CD4-positive, alpha-beta T cell treated with Interleukin-15 for 1 hour (primary cell): ENCODE results near the gene ELOF1.
A peak's percentile ranks its signal among the peaks of the same experiment; 100 is the strongest.
"Not testable (repeated sequence)": the region's sequence is repeated elsewhere in the genome, so short reads cannot be mapped to it uniquely, and the experiment has no call there.

ENCODE experiments used
- DNase-seq: peaks from one replicate; pipeline ENCODE4 v3.0.0-alpha.2; 2020

Gene ELOF1

GRCh38 chr19:11558881-11559828, at the start of gene ELOF1:
TSS of gene ELOF1 (minus strand) at chr19:11559230. CDS start at chr19:11554347, 4,883 bp downstream.
- DNase-seq = peak; percentile 98

- DNase-seq = no peak
Observed at GRCh38 chr19:11606484-11606883, 47.5 kb upstream of the ELOF1 start.

DNA sequence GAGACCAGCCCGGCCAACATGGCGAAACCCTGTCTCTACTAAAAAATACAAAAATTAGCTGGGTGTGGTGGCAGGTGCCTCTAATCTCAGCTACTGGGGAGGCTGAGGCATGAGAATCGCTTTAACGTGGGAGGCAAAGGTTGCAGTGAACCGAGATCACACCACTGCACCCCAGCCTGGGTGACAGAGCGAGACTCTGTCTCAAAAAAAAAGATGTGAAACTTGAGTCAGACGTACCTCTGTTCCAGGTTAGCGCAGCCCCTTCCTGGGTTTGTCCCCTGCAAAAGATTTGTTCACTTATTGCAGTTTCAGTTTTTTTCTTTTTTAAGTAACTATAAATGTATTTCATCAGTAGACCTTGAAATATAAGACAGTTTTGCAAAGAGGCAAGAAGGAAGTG, 40.7 kb upstream of the ELOF1 start:
- not testable (repeated sequence) for DNase-seq

GRCh38 chr19:11598746-11599145, 39.7 kb upstream of the ELOF1 start:
- DNase-seq = no peak

GRCh38 chr19:11598103-11598483, 39.1 kb upstream of the ELOF1 start:
- DNase-seq = no peak

GRCh38 chr19:11597202-11598102, 38.4 kb upstream of the ELOF1 start, which contains the start of gene ZNF627:
TSS of gene ZNF627 (plus strand) at chr19:11597483. CDS start at chr19:11597628, 145 bp downstream.
- DNase-seq = peak; percentile 99

- no peak for DNase-seq
Observed at GRCh38 chr19:11596156-11596555, 37.1 kb upstream of the ELOF1 start.

DNA sequence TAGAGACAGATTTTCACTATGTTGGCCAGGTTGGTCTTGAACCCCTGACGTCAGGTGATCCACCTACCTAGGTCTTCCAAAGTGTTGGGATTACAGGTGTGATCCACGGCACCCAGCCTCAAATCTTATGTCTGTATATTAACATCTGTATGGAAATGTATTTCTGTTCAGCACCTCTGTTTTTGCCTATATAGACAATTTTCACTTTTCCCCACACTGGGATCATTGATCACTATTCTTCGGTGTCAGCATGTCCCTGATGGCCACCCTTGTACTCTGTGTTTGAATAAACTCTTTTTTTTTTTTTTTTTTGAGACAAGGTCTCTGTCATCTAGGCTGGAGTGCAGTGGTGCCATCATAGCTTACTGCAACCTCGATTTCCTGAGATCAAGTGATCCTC, 35.1 kb upstream of the ELOF1 start:
- DNase-seq = no peak

DNA sequence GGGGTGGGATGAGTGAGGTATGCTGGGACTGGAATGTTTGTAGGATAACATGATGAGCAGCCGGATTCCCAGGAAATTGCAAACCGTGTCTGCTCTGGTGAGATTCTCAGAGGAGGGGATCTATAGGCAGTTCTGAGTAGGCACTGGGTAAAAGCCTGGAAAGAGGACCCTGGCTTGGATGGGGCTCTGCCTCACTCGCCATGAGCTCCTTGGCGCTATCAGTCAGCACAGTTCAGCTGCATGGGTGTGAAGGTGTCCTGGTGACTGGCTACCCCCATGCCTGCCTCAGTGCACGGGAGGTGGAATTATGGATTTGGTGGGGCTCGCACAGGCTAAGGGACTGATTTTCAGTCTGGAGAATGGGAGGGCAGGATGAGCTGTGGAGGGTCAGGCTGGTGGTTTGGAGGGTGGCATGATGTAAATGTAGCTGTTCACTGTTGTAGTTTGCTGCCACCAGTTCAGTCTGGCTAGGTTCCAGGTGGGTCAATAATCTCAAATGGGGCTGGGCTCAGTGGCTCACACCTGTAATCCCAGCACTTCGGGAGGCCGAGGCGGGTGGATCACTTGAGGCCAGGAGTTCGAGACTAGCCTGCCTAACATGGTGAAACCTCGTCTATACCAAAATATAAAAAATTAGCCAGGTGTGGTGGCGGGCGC, 29.1 kb upstream of the ELOF1 start:
- DNase-seq = no peak

DNA sequence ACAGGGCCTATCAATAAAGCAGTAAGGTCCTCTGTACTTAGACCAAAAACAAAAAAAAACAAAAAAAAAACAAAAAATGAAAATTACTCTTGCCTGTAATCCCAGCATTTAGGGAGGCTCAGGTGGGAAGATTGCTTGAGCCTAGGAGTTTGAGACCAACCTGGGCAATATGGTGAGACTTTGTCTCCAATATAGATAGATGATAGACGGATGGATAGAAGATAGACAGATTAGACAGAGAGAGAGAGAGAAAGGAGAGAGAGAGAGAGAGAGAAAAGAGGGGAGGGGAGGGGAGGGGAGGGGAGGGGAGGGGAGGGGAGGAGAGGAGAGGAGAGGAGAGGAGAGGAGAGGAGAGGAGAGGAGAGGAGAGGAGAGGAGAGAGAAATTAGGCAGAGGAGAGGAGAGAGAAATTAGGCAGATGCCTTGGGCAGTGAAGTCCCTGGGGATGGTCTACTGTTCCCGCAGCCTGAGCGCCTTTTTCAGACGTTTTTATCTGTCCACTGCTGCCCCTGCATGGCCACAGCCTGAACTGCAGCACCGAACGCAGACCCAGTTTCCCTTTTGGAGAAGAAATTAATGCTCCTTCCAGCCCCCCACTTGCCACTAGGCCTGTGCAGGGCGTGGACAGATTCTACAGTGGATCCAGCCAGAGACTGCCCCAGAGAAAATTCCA, 28.4 kb upstream of the ELOF1 start:
- DNase-seq = peak; percentile 77

DNA sequence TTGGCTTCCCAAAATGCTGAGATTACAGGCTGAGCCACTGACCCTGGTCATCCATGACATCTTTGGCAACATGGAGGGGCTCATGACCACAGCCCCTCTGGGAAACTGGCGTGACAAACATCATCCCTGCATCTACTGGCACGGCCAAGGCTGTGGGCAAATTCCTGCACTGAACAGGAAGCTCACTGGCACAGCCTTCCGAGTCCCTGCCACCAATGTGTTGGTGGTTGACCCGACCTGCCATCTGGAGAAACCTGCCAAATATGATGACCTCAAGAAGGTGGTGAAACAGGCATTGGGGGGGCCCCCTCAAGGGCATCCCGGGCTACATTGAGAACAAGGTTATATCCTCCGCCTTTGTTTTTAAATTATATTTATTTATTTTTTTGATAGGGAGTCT, 27.3 kb upstream of the ELOF1 start:
- no peak for DNase-seq

DNA sequence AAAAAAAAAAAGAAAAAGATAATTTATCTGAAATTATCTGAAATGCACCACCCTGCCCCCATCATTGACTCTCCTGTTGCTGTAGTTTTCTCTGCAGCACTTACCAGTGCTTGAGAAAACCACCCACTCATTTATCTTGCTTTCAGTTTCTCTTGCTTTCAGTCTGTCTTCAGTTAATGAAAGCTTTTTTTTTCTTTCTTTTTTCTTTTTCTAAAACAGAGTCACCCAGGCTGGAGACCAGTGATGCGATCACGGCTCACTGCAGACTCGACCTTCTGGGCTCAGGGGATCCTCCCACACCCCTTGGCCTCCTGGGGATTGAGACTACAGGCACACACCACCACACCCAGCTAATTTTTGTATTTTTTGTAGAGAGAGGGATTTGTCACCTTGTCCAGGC, 22.7 kb upstream of the ELOF1 start:
- DNase-seq = peak; percentile 81

GRCh38 chr19:11580116-11580515, 21.1 kb upstream of the ELOF1 start:
- DNase-seq = no peak

- DNase-seq = no peak
Observed at GRCh38 chr19:11578258-11579142, 19.5 kb upstream of the ELOF1 start.

DNA sequence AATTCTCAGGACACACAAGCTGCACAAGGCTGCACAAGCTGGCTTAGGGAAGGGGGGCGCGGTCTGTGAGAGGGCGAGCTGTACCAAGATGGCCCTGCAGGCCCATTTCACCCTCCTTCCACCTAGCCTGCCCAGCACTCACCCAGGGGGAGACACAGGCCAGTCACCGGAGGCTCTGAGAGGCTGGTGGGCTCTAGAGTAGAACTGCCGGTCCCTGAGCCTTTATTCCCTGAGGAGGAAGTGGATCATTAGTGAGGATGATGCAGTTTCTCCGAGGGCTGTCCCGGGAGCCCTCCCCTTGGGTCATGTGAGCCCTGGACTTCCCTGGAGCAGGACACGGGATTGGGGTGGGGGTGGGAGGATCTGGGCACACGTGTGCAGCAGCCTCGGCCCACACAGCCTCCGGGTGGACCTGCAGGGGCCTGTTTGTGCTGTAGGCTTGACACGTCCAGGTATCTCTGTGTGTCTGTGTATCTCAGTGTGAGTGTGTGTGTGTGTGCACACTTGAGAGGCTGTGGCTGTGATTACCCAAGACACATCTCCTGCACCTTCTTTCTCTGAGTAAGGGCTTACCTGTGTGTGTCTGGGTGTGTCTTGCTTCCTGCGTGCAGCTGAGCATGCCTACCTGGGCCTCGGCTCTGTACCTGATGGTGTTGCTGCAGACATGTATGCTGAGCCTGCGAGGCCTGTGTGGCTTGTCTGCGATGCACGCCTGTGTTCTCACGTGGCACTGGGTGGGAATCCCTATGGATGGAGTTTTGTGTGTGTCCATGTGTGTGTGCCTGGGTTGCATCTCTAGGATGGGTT, 18.6 kb upstream of the ELOF1 start, which contains the start of gene ACP5:
Gene ACP5 (minus strand): TSS at position 195 of the 807 bp plus-strand sequence. CDS start 328 bp downstream, outside the sequence.
- DNase-seq = no peak

DNA sequence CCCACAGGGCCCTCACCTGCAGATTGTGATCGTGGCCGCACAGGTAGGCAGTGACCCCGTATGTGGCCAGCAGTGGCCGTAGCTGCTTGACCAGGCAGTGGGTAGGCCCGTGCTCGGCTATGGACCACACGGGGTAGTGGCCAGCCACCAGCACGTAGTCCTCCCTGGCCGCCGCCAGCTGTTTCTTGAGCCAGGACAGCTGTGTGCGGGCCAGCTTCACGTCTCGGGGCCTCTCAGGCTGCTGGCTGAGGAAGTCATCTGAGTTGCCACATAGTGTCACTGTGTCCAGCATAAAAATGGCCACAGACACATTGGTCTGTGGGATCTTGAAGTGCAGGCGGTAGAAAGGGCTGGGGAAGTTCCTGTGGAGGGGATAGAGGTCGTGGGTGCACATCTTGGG, 17.2 kb upstream of the ELOF1 start:
- DNase-seq = no peak

DNA sequence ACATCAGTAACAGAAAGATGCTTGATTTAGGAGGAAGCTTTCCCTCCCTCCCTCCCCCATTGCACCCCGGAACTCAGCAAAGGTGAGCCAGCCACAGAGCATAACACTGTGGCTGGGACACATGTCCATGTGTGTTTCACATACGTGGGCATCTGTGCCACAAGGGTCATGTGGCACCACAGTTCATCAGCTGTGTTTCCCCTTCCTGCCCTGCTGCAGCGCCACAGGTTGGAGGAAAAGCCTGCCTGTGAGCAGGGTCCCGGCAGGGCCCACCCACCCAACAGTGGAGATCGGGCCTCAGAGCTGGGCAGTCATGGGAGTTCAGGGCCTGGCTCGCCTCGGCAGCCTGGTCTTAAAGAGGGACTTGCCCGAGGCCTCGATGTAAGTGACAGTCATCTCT, 15.7 kb upstream of the ELOF1 start:
- DNase-seq = peak; percentile 30

DNA sequence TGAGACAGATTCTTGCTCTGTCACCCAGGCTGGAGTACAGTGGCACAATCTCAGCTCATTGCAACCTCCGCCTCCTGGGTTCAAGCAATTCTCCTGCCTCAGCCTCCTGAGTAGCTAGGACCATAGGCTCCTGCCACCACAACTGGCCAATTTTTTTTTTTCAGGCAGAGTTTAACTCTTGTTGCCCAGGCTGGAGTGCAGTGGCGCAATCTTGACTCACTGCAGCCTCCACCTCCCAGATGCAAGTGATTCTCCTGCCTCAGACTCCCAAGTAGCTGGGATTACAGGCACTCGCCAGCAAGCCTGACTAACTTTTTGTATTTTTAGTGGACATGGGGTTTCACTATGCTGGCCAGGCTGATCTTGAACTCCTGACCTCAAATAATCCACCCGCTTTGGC, 14.7 kb upstream of the ELOF1 start:
- not testable (repeated sequence) for DNase-seq

GRCh38 chr19:11573354-11573753, 14.3 kb upstream of the ELOF1 start:
- DNase-seq = not testable (repeated sequence)

DNA sequence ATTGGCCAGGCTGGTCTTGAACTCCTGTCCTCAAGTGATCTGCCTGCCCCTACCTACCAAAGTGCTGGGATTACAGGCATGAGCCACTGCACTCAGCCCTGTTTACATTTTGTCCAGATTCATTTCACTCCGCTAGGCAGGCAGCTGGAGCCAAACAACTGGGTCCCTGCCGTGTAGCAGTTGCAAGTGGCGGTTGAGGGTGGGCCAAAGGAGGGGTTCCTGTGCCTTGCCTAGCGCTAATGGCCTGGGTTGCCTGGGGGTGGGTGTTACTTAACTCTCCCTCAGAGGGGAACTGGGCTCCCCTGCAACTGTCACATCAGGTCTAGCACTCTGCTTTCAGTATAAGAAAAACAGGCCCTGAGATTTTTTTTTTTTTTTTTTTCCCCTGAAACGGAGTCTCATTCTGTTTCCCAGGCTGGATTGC, 11.0 kb upstream of the ELOF1 start:
- no peak for DNase-seq
